IMR-90 (cell line): ENCODE results near the gene PSME2. TPM values are rescaled to one million over a fixed set of nuclear protein-coding genes. Genes with fewer than 3 reads are reported as not detected.

Experiments
- ATAC-seq: fragments of 200-7000 bp; cut with Tn5 transposase; 2 replicates; pipeline ENCODE4 v1.9.1; 2020; ENCODE audit warnings: low read depth, mild to moderate bottlenecking, moderate library complexity
- BruUV-seq: library from RNA; stranded (reverse); fragments of 400-500 nt; replicated peaks from 2 replicates; lab custom pipeline; 2021; lab: Mats Ljungman, UMichigan
- CTCF ChIA-PET: fragments of 300-600 bp; formaldehyde crosslinking; extraction: SDS; loops from one replicate; lab custom pipeline; 2021; ENCODE audit warnings: antibody characterized with exemption; lab: Yijun Ruan, JAX
- POLR2A ChIA-PET: fragments of 300-600 bp; sonication (Branson Sonifier 250); formaldehyde crosslinking; loops from one replicate; lab custom pipeline; 2022; ENCODE audit warnings: antibody characterized with exemption; ENCODE audit not compliant: unreplicated experiment; lab: Charles Lee
- DNase-seq: peaks from one replicate; pipeline ENCODE4 v3.0.0; 2013
- H2AFZ ChIP-seq: replicated peaks from 2 replicates; pipeline ENCODE3; 2013; ENCODE audit warnings: low read length, mild to moderate bottlenecking; ENCODE audit not compliant: poor library complexity
- H2AK5ac ChIP-seq: 2 replicates; pipeline ENCODE4 v1.6.1; 2013; ENCODE audit warnings: low read depth, low read length, inconsistent platforms
- H2AK9ac ChIP-seq: replicated peaks from 2 replicates; pipeline ENCODE3; 2013; ENCODE audit warnings: mild to moderate bottlenecking, low read depth, low read length, moderate library complexity; ENCODE audit not compliant: poor library complexity
- H2BK120ac ChIP-seq: 2 replicates; pipeline ENCODE4 v1.6.1; 2013; ENCODE audit warnings: low read depth, low read length, inconsistent platforms
- H2BK15ac ChIP-seq: 3 replicates; pipeline ENCODE4 v1.6.1; 2013; ENCODE audit warnings: low read depth, low read length, inconsistent platforms
- H2BK20ac ChIP-seq: 2 replicates; pipeline ENCODE4 v1.6.1; 2013; ENCODE audit warnings: low read depth, mild to moderate bottlenecking, inconsistent platforms, low read length, moderate library complexity
- H2BK5ac ChIP-seq: 2 replicates; pipeline ENCODE4 v1.6.1; 2013; ENCODE audit warnings: mild to moderate bottlenecking, low read depth, low read length, inconsistent platforms; ENCODE audit not compliant: poor library complexity, severe bottlenecking
- H3K14ac ChIP-seq: replicated peaks from 2 replicates; pipeline ENCODE4 v1.6.1; 2013; ENCODE audit warnings: low read depth, low read length, inconsistent platforms
- H3K18ac ChIP-seq: 2 replicates; pipeline ENCODE4 v1.6.1; 2013; ENCODE audit warnings: low read depth, low read length, control low read depth
- H3K23ac ChIP-seq: 2 replicates; pipeline ENCODE4 v1.6.1; 2013; ENCODE audit warnings: low read depth, low read length, inconsistent platforms
- H3K27ac ChIP-seq: 2 replicates; pipeline ENCODE4 v1.5.1; 2013; ENCODE audit warnings: mild to moderate bottlenecking, control low read depth, low read length; ENCODE audit not compliant: insufficient read depth
- H3K27me3 ChIP-seq: 2 replicates; pipeline ENCODE4 v1.6.1; 2013; ENCODE audit warnings: low read length; ENCODE audit not compliant: control insufficient read depth, insufficient read depth
- H3K36me3 ChIP-seq: 2 replicates; pipeline ENCODE4 v1.6.1; 2013; ENCODE audit warnings: low read length, mixed read lengths; ENCODE audit not compliant: control insufficient read depth, insufficient read depth
- H3K4ac ChIP-seq: 2 replicates; pipeline ENCODE4 v1.6.1; 2013; ENCODE audit warnings: low read depth, low read length, inconsistent platforms
- H3K4me1 ChIP-seq: 2 replicates; pipeline ENCODE4 v1.6.1; 2013; ENCODE audit warnings: low read length, mixed read lengths; ENCODE audit not compliant: control insufficient read depth, insufficient read depth
- H3K4me2 ChIP-seq: 2 replicates; pipeline ENCODE4 v1.6.1; 2013; ENCODE audit warnings: low read depth, mild to moderate bottlenecking, control low read depth, low read length, moderate library complexity
- H3K4me3 ChIP-seq: 2 replicates; pipeline ENCODE4 v1.5.1; 2013; ENCODE audit warnings: low read depth, mild to moderate bottlenecking, control low read depth, low read length, moderate library complexity; ENCODE audit not compliant: insufficient read depth
- H3K56ac ChIP-seq: 2 replicates; pipeline ENCODE4 v1.6.1; 2013; ENCODE audit warnings: low read length, inconsistent platforms; ENCODE audit not compliant: insufficient read depth; ENCODE audit errors: extremely low read depth
- H3K79me1 ChIP-seq, 2 experiments: 2 replicates each; pipeline ENCODE4 v1.6.1; 2013; ENCODE audit warnings: low read length in 2 of 2, inconsistent platforms in 1 of 2, low read depth in 1 of 2
- H3K9ac ChIP-seq: 2 replicates; pipeline ENCODE4 v1.6.1; 2013; ENCODE audit warnings: low read depth, low read length, control low read depth
- H3K9me1 ChIP-seq: 2 replicates; pipeline ENCODE4 v1.6.1; 2013; ENCODE audit warnings: low read length, inconsistent platforms; ENCODE audit not compliant: insufficient read depth
- H3K9me3 ChIP-seq: 2 replicates; pipeline ENCODE4 v1.6.1; 2013; ENCODE audit warnings: low read length; ENCODE audit not compliant: control insufficient read depth, insufficient read depth
- H4K20me1 ChIP-seq: 2 replicates; pipeline ENCODE4 v1.6.1; 2013; ENCODE audit warnings: low read length, inconsistent platforms; ENCODE audit not compliant: insufficient read depth
- H4K5ac ChIP-seq: 2 replicates; pipeline ENCODE4 v1.6.1; 2013; ENCODE audit warnings: mild to moderate bottlenecking, low read depth, low read length, control low read depth
- H4K8ac ChIP-seq, 2 experiments: 2 replicates each; pipeline ENCODE4 v1.6.1; 2013; ENCODE audit warnings: low read depth in 2 of 2, low read length in 2 of 2, control low read depth in 1 of 2, inconsistent platforms in 1 of 2
- H4K91ac ChIP-seq: 2 replicates; pipeline ENCODE4 v1.6.1; 2013; ENCODE audit warnings: low read depth, low read length, inconsistent platforms; ENCODE audit not compliant: insufficient read depth
- CEBPB ChIP-seq: IDR thresholded peaks from 2 replicates; pipeline ENCODE4 v1.6.1; 2012; ENCODE audit warnings: low read depth, low read length, improper control_type of control experiment
- FOS ChIP-seq: fragments of 150-350 bp; IDR thresholded peaks from 2 replicates; pipeline ENCODE4 v1.6.1; 2016; ENCODE audit warnings: low read depth, low read length
- MAFK ChIP-seq: IDR thresholded peaks from 2 replicates; pipeline ENCODE4 v1.6.1; 2012; ENCODE audit warnings: low read depth, low read length, improper control_type of control experiment
- MAZ ChIP-seq: IDR thresholded peaks from 2 replicates; pipeline ENCODE4 v1.6.1; 2012; ENCODE audit warnings: low read depth, mild to moderate bottlenecking, low read length, improper control_type of control experiment, moderate library complexity, borderline replicate concordance
- POLR2A ChIP-seq: IDR thresholded peaks from 2 replicates; pipeline ENCODE4 v1.6.1; 2012; ENCODE audit warnings: mild to moderate bottlenecking, low read depth, low read length
- RAD21 ChIP-seq: IDR thresholded peaks from 2 replicates; pipeline ENCODE4 v1.6.1; 2012; ENCODE audit warnings: low read length, improper control_type of control experiment
- RCOR1 ChIP-seq: IDR thresholded peaks from 2 replicates; pipeline ENCODE4 v1.6.1; 2012; ENCODE audit warnings: mild to moderate bottlenecking, low read length, improper control_type of control experiment; ENCODE audit not compliant: insufficient replicate concordance
- RFX5 ChIP-seq: IDR thresholded peaks from 2 replicates; pipeline ENCODE4 v1.8.0; 2012; ENCODE audit warnings: low read depth, mild to moderate bottlenecking, low read length, moderate library complexity
- SMC3 ChIP-seq: fragments of 150-350 bp; IDR thresholded peaks from 2 replicates; pipeline ENCODE4 v1.6.1; 2016; ENCODE audit warnings: low read depth, mild to moderate bottlenecking, antibody characterized with exemption, low read length, moderate library complexity
- WGBS, 2 experiments: methylation state at CpG; one replicate each; pipeline versions ENCODE4 v1.1.5 to v1.1.7; 2013; ENCODE audit warnings: missing lambda C conversion rate in 2 of 2; ENCODE audit not compliant: insufficient read length in 1 of 2; ENCODE audit errors: extremely low coverage in 2 of 2; 5-methylcytosine and 5-hydroxymethylcytosine counted together
- dilution Hi-C: fragments of 300-500 bp; cut with HindIII; formaldehyde crosslinking; loops from one replicate; pipeline ENCODE4 v1.14.3; 2018; ENCODE audit warnings: low sequenced_read_pairs; ENCODE audit not compliant: unreplicated experiment
- in situ Hi-C: fragments of 300-500 bp; cut with MboI; formaldehyde crosslinking; loops from 3 replicates; pipeline ENCODE4 v1.14.3; 2019; ENCODE audit warnings: low sequenced_read_pairs, inconsistent platforms, mixed read lengths
- intact Hi-C: fragments of 100-400 bp; cut with micrococcal nuclease; formaldehyde crosslinking; loops from 2 replicates; pipeline ENCODE4 v1.10.0; 2022
- polyA plus RNA-seq, 3 experiments: library from polyadenylated mRNA; depleted of rRNA; stranded (reverse); fragments of >200 nt; gene quantifications; 2 replicates each; pipeline ENCODE4 v1.2.3, GENCODE V29; 2012; ENCODE audit warnings: low replicate concordance in 1 of 3
- total RNA-seq: library from RNA; depleted of rRNA; stranded (reverse); fragments of >200 nt; gene quantifications from 2 replicates; pipeline ENCODE4 v1.2.3, GENCODE V29; 2012
- TF ChIP-seq, protein P1 (sequence below): fragments of 150-350 bp; IDR thresholded peaks from 2 replicates; pipeline ENCODE4 v1.6.1; 2016; ENCODE audit warnings: low read depth, mild to moderate bottlenecking, low read length, moderate library complexity, borderline replicate concordance
- TF ChIP-seq, protein P2 (sequence below): fragments of 150-350 bp; IDR thresholded peaks from 2 replicates; pipeline ENCODE4 v1.6.1; 2017; ENCODE audit warnings: mild to moderate bottlenecking, antibody characterized with exemption, low read length, low read depth

The PSME2 gene
- total and polyA plus RNA-seq, 2 of the 4 experiments (the other 2 are of a cell fraction): 104 to 141 TPM

DNA sequence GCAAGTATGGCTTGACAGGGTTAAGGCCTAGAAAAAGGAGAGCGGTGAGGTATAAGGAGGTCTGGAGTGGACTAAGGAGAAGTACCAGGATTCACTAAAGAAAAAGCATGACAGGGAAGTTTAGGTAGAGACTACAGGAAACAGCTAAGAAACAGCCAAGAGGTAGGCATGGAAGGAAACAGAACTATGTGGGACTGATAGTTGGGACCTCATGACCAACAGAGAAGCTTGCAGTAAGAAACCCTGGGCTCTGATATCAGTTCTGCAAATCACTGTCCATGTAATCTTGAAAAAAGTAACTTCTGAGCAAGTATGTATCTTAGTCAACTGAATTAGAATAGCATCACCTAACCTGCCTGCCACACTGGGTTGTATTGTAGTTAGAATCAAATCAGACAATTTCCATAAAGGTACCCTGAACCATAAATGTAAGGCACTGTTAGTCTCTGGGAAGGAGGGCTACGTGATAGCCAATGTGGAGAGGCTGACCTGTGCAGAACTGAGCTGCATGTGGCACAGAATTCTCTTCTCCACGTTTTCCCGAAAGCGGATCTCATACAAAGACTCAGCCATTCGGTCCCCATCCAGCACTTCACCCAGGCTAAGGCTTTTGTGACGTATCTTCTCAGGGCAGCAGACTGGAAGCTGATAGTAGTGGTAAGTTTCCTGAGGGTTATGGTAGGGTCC lies 47.9 kb upstream of the PSME2 start:
- H3K27ac ChIP-seq: no peak overlapping the region; the same call in 1 of the 2 replicates
- ChIA-PET POLR2A (interaction anchor here (0.9 kb wide), 1 partner anchor 10 kb away, joined by 3 read pairs; no protein-coding TSS in a partner anchor), CTCF (no interaction called here)

More for the DNA sequence above, 47.9 kb upstream of the PSME2 start:
- ATAC-seq: no peak
- in situ Hi-C loops (no loop called here), intact Hi-C loops (loop anchor here (2.0 kb wide), 1 partner anchor 102 kb away; no protein-coding TSS in a partner anchor), dilution Hi-C loops (no loop called here)
- Histone ChIP-seq H3K9ac (peak overlapping the region; percentile 93), H2AFZ (peak overlapping the region; percentile 95), H3K27me3 (no peaks in the 10 kb centered on the region), H4K5ac (peak overlapping the region; percentile 89; the same call in 1 of the 2 replicates), H3K4me2 (peak overlapping the region; percentile 99), H4K8ac (peak overlapping the region; percentile 92 to 94; a peak in 3 of 4 replicates), H2BK15ac (no peak overlapping the region), H4K20me1 (no peaks in the 10 kb centered on the region), H3K4me3 (peak overlapping the region; percentile 89), H3K4me1 (peaks cover 8% of the 10 kb centered on the region), H2BK20ac (no peak overlapping the region), H2AK5ac (peak overlapping the region; percentile 85), H3K79me1 (peaks cover 39 to 72% of the 10 kb centered on the region in 2 experiments), H2BK5ac (no peak overlapping the region), H2BK120ac (no peak overlapping the region; the same call in 1 of the 2 replicates), H3K9me1 (peaks cover 13% of the 10 kb centered on the region; the same call in 1 of the 2 replicates), H3K23ac (peak overlapping the region; percentile 64; the same call in 1 of the 2 replicates), H4K91ac (no peak overlapping the region), H3K18ac (no peak overlapping the region), H2AK9ac (peak overlapping the region; percentile 96), H3K56ac (no peak overlapping the region), H3K14ac (peak overlapping the region; percentile 95), H3K36me3 (peaks cover 21% of the 10 kb centered on the region), H3K9me3 (no peaks in the 10 kb centered on the region), H3K4ac (peak overlapping the region; percentile 97)
- WGBS, 2 experiments: 100% methylated on average over 1 of the region's 7 CpGs; no CpG with 5 or more reads in 1 of the 2 experiments
- TF ChIP-seq, protein P1, sequence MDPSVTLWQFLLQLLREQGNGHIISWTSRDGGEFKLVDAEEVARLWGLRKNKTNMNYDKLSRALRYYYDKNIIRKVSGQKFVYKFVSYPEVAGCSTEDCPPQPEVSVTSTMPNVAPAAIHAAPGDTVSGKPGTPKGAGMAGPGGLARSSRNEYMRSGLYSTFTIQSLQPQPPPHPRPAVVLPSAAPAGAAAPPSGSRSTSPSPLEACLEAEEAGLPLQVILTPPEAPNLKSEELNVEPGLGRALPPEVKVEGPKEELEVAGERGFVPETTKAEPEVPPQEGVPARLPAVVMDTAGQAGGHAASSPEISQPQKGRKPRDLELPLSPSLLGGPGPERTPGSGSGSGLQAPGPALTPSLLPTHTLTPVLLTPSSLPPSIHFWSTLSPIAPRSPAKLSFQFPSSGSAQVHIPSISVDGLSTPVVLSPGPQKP: no peak
- TF ChIP-seq RFX5 (no peak), POLR2A (no peak), RCOR1 (no peak), MAZ (no peak), RAD21 (no peak), SMC3 (no peak), CEBPB (no peak), MAFK (no peak), FOS (no peak)
- TF ChIP-seq, protein P2, sequence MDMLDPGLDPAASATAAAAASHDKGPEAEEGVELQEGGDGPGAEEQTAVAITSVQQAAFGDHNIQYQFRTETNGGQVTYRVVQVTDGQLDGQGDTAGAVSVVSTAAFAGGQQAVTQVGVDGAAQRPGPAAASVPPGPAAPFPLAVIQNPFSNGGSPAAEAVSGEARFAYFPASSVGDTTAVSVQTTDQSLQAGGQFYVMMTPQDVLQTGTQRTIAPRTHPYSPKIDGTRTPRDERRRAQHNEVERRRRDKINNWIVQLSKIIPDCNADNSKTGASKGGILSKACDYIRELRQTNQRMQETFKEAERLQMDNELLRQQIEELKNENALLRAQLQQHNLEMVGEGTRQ: no peak
- no TSS peak for BruUV-seq
- DNase-seq: no peak
